Inflammatory macrophage treated with lipopolysaccharide for 1 hour (primary cell): ENCODE measurements around the gene HOXD12.

Source experiments
- DNase-seq, 2 donors: peaks; one replicate each; pipeline ENCODE4 v3.0.0-alpha.2; 2020 to 2022

Gene HOXD12

GRCh38 chr2:176093898-176094249 is 5.7 kb upstream of the HOXD12 start:
- no peak for DNase-seq

- DNase-seq: no peak
These were observed 5.2 kb upstream of the HOXD12 start for GRCh38 chr2:176094349-176094748.

GRCh38 chr2:176095421-176095820 is 4.2 kb upstream of the HOXD12 start:
- no peak for DNase-seq

GRCh38 chr2:176096243-176096985 is 3.2 kb upstream of the HOXD12 start:
- DNase-seq: no peak

GRCh38 chr2:176096986-176097819 is 2.4 kb upstream of the HOXD12 start:
- peak; percentile 28 to 65 for DNase-seq

GRCh38 chr2:176097820-176098365 is 1.7 kb upstream of the HOXD12 start:
- no peak for DNase-seq

- no peak for DNase-seq
These were observed 1.0 kb upstream of the HOXD12 start for GRCh38 chr2:176098366-176099158.

GRCh38 chr2:176099159-176099727 is 352 bp upstream of the HOXD12 start:
- no peak for DNase-seq

- DNase-seq: no peak
These were observed 1.0 kb downstream of the HOXD12 start for GRCh38 chr2:176100547-176101140.

GRCh38 chr2:176101216-176101830 is 1.7 kb downstream of the HOXD12 start:
- DNase-seq: no peak

GRCh38 chr2:176101842-176102241 is 2.2 kb downstream of the HOXD12 start:
- no peak for DNase-seq

- DNase-seq: no peak
These were observed 2.8 kb downstream of the HOXD12 start for GRCh38 chr2:176102309-176102866.

- no peak for DNase-seq
These were observed 3.6 kb downstream of the HOXD12 start for GRCh38 chr2:176103194-176103593.

- DNase-seq: no peak
These were observed 4.2 kb downstream of the HOXD12 start for GRCh38 chr2:176103742-176104315.

GRCh38 chr2:176104316-176105077 is 4.9 kb downstream of the HOXD12 start:
- DNase-seq: no peak

- no peak for DNase-seq
These were observed 5.6 kb downstream of the HOXD12 start for GRCh38 chr2:176105078-176105729.

- DNase-seq: no peak
These were observed 6.4 kb downstream of the HOXD12 start for GRCh38 chr2:176105730-176106580.

GRCh38 chr2:176106581-176107539 is 7.3 kb downstream of the HOXD12 start, which contains the start of gene HOXD11:
TSS of gene HOXD11 (plus strand) at chr2:176107280. CDS start at chr2:176107356, 76 bp downstream.
- no peak for DNase-seq
